Duodenal mucosa (tissue), 2 donors: Measurements from ENCODE around the gene C9orf50.

ENCODE experiments used
- H3K27ac ChIP-seq: one replicate; pipeline ENCODE4 v1.7.0; 2013; ENCODE audit warnings: low read depth, low read length
- H3K27me3 ChIP-seq, 2 donors: one replicate each; pipeline ENCODE4 v1.7.0; 2013; ENCODE audit warnings: low read length in 2 of 2, control low read depth in 1 of 2; ENCODE audit not compliant: insufficient read depth in 2 of 2, control insufficient read depth in 1 of 2
- H3K36me3 ChIP-seq, 2 donors: one replicate each; pipeline ENCODE4 v1.7.0; 2013; ENCODE audit warnings: low read length in 2 of 2, control low read depth in 1 of 2; ENCODE audit not compliant: insufficient read depth in 2 of 2, control insufficient read depth in 1 of 2
- H3K4me1 ChIP-seq, 2 donors: one replicate each; pipeline ENCODE4 v1.7.0; 2013; ENCODE audit warnings: low read length in 2 of 2, control low read depth in 1 of 2; ENCODE audit not compliant: insufficient read depth in 2 of 2, control insufficient read depth in 1 of 2
- H3K4me3 ChIP-seq, 2 donors: one replicate each; pipeline ENCODE4 v1.7.0; 2013; ENCODE audit warnings: low read length in 2 of 2, low read depth in 1 of 2
- H3K9ac ChIP-seq, 2 donors: one replicate each; pipeline ENCODE4 v1.7.0; 2013; ENCODE audit warnings: low read length in 2 of 2, low read depth in 1 of 2
- H3K9me3 ChIP-seq, 2 donors: one replicate each; pipeline ENCODE4 v1.7.0; 2013; ENCODE audit warnings: low read length in 2 of 2, control low read depth in 1 of 2; ENCODE audit not compliant: control insufficient read depth in 1 of 2

C9orf50 gene

GRCh38 chr9:129611307-129611800 lies 9.5 kb downstream of the C9orf50 start:
- Histone ChIP-seq H3K9me3 (no peaks in the 10 kb centered on the region), H3K36me3 (no peaks in the 10 kb centered on the region), H3K27ac (no peak overlapping the region), H3K4me3 (peak overlapping the region; percentile 72 to 74), H3K4me1 (peaks cover 22 to 35% of the 10 kb centered on the region in 2 donors), H3K9ac (peak overlapping the region in 1 of 2 donors; percentile 74), H3K27me3 (no peaks in the 10 kb centered on the region)

DNA sequence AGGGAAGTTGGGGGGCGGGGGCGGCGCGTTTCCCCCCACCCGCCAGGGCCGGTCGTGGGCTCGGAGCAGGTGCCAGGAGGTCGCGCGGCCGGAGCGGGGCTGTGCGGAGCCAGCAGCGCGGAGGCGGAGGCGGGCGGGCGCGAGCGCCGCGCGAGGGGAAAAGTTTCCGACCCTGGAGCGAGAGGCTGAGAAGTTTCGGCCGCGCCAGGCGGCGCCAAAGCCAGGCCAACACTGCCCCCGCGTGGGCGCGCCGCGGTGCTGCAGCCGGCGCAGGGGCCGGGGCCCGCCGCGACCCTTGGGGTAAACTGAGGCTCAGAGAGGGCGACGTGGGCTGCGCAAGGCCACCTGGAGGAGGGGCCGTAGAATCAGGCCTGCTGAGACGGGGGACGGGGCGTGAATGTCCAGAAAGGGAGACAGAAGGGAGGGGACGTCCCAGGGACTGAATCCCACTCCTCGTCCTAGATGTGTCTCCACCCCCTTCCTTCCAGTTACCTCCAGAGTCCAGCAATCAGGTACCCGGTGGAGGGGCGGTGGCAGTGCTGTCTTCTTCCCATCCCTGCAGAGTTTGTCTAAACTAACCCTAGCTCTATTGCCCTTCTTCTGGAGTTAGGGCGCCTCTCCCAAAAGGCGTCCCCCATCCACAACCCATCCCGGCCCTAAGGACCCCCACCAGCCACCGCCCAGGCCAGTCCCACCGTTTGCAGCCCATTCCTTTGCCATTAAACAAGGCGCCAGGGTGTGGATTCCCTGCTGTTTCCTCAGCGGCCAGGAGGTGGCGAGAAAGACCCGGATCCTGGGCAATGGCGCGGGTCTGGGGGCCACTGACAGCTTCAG lies 10.2 kb downstream of the C9orf50 start:
- H3K9me3 ChIP-seq: no peaks in the 10 kb centered on the region
- peak overlapping the region; percentile 74 to 82 for H3K9ac ChIP-seq
- H3K27me3 ChIP-seq: no peaks in the 10 kb centered on the region
- no peaks in the 10 kb centered on the region for H3K36me3 ChIP-seq
- peak overlapping the region; percentile 80 for H3K27ac ChIP-seq
- peaks cover 22 to 35% of the 10 kb centered on the region in 2 donors for H3K4me1 ChIP-seq
- H3K4me3 ChIP-seq: peak overlapping the region; percentile 72 to 74

DNA sequence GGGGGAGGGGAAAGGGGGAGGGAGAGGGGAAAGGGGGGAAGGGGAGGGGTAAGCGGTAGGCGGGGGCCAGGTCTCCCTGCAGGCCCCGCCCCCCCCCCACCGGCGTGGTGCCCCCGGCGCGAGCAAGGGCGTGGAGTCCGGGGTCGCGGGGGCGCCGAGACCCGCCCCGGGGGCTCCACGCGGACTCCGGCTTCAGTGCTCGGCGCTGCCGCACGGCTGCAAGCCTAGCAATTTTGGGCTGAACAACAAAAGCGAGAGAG lies 10.8 kb downstream of the C9orf50 start:
- Histone ChIP-seq H3K9me3 (no peaks in the 10 kb centered on the region), H3K4me3 (peak overlapping the region; percentile 72 to 74), H3K4me1 (peaks cover 22 to 35% of the 10 kb centered on the region in 2 donors), H3K36me3 (no peaks in the 10 kb centered on the region), H3K27ac (peak overlapping the region; percentile 80), H3K27me3 (no peaks in the 10 kb centered on the region), H3K9ac (peak overlapping the region; percentile 74 to 82)

DNA sequence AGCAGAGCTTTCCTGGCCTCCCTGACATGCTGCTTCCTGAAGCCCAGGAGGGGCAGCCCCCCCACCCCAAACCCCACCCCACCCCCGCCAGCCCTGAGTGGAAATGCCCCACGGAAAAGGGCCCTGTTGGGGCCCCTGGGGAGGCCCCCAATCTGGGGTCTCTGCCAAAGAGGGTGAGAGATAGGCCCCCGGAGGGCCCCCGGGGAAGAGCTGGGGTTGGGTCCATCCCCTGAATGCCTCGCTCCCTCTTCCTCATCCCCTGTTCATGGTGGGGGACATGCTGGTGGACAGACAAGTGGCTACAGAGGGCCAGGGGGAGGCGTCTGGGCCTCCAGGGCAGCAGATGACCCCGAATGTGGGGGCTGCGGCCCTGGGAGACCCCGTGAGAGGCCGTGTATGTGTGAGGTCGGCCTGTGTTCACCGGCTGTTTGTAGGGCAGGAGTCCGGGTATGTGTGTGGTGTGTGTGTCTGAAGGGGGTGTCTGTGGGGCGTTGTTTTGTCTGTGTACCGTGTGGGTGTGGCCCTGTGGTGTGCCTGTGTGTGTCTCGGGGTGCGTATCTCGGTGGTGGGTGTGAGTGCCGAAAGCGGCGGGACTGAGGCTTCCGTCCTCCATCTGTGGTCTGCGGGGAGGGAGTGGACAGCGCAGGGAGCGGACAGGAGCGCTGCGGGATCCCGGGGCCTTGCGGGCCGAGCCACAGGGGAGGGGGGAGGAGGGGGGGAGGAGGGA lies 11.3 kb downstream of the C9orf50 start:
- Histone ChIP-seq H3K4me1 (peaks cover 22 to 35% of the 10 kb centered on the region in 2 donors), H3K36me3 (no peaks in the 10 kb centered on the region), H3K9ac (peak overlapping the region; percentile 25 to 74), H3K4me3 (peak overlapping the region; percentile 29 to 34), H3K9me3 (no peaks in the 10 kb centered on the region), H3K27ac (no peak overlapping the region), H3K27me3 (no peaks in the 10 kb centered on the region)

- Histone ChIP-seq H3K4me1 (peaks cover 22 to 35% of the 10 kb centered on the region in 2 donors), H3K27me3 (no peaks in the 10 kb centered on the region), H3K27ac (peak overlapping the region; percentile 13), H3K9me3 (no peaks in the 10 kb centered on the region), H3K9ac (no peak overlapping the region), H3K36me3 (no peaks in the 10 kb centered on the region), H3K4me3 (no peak overlapping the region)
Observed at GRCh38 chr9:129608561-129609481, 12.1 kb downstream of the C9orf50 start.

GRCh38 chr9:129607027-129607387 lies 13.9 kb downstream of the C9orf50 start:
- H3K9ac ChIP-seq: no peak overlapping the region
- no peaks in the 10 kb centered on the region for H3K27me3 ChIP-seq
- no peaks in the 10 kb centered on the region for H3K9me3 ChIP-seq
- H3K4me3 ChIP-seq: no peak overlapping the region
- H3K27ac ChIP-seq: peak overlapping the region; percentile 39
- H3K4me1 ChIP-seq: peaks cover 22 to 35% of the 10 kb centered on the region in 2 donors
- H3K36me3 ChIP-seq: no peaks in the 10 kb centered on the region

GRCh38 chr9:129606161-129607026 lies 14.5 kb downstream of the C9orf50 start:
- Histone ChIP-seq H3K36me3 (no peaks in the 10 kb centered on the region), H3K27ac (peak overlapping the region; percentile 39), H3K27me3 (no peaks in the 10 kb centered on the region), H3K4me1 (peaks cover 22 to 35% of the 10 kb centered on the region in 2 donors), H3K4me3 (no peak overlapping the region), H3K9ac (no peak overlapping the region), H3K9me3 (no peaks in the 10 kb centered on the region)

DNA sequence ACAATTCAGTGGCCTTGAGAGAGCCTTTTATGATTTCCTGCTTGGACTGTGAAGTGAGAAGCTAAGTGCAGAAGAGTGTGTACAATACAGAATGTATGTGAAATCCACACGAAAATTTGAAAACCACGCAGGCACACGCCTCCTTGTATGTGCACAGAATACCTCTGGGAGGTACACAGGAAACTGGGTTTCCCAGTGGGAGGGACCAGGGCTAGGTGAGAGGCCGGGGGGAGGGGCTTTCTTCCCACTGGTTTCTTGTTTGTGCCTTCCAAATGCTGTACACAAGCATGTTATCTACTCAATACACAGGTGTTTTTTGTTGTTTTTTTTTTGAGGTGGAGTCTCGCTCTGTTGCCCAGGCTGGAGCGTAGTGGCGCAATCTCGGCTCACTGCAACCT lies 16.1 kb downstream of the C9orf50 start:
- Histone ChIP-seq H3K27me3 (no peaks in the 10 kb centered on the region), H3K9ac (no peak overlapping the region), H3K9me3 (no peaks in the 10 kb centered on the region), H3K36me3 (no peaks in the 10 kb centered on the region), H3K27ac (no peak overlapping the region), H3K4me3 (no peak overlapping the region), H3K4me1 (peaks cover 13 to 24% of the 10 kb centered on the region in 2 donors)

- Histone ChIP-seq H3K27me3 (no peaks in the 10 kb centered on the region), H3K4me3 (no peak overlapping the region), H3K9me3 (no peaks in the 10 kb centered on the region), H3K27ac (no peak overlapping the region), H3K4me1 (peaks cover 9 to 21% of the 10 kb centered on the region in 2 donors), H3K36me3 (no peaks in the 10 kb centered on the region), H3K9ac (no peak overlapping the region)
Observed at GRCh38 chr9:129604056-129604765, 16.7 kb downstream of the C9orf50 start.
